NCI-H345 treated with DMSO at 0.1 percent for 48 hours (cell line): Measurements from ENCODE around the gene POPDC3.

Experiments used
- DNase-seq: peaks from one replicate; lab custom pipeline; 2025; ENCODE audit not compliant: unreplicated experiment; lab: John Stamatoyannopoulos, UW

The POPDC3 gene

GRCh38 chr6:105153676-105154075 lies 26.1 kb downstream of the POPDC3 start:
- DNase-seq: no peak

DNA sequence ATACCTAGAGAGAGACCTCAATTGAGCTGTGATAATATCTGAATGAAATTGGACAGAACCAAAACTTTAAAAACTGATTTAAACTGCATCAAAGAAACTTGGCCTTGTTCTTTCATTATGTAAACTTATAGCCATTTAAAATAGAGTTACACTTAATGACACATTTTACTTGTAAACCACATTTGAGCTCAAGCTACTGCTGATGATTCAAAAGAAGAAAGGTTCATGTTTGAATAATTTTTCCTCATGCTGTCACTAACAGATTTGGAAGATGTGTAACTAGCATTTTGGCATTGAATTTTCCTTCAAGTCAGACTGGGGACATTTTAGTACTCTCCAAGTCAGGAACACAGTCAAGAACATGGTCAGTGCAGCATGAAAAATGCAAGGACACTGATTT lies 26.9 kb downstream of the POPDC3 start:
- no peak for DNase-seq

DNA sequence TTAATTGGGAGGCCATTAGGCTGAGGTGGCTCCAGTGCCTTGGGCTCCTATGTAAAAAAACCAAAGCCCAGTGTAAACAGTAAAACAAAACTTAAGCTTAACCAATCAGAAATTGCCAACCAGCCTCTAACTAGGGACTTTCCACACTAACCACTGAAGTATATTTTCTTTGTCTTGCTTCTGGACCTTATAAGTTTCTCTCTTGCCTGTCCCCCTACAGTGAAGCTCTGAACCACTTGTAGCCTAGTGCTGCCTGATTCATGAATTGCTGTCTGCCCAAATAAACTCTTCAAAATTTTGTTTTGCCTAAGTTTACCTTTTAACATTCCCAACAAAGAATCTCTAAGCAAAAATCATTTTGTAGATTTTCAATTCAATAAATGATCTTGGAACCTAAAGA lies 28.2 kb downstream of the POPDC3 start:
- DNase-seq: no peak

- no peak for DNase-seq
Measured at GRCh38 chr6:105138141-105138540, 41.7 kb downstream of the POPDC3 start.

GRCh38 chr6:105137388-105137787 lies 42.4 kb downstream of the POPDC3 start:
- no peak for DNase-seq

GRCh38 chr6:105136431-105137350 lies 43.1 kb downstream of the POPDC3 start:
- DNase-seq: peak; percentile 56

DNA sequence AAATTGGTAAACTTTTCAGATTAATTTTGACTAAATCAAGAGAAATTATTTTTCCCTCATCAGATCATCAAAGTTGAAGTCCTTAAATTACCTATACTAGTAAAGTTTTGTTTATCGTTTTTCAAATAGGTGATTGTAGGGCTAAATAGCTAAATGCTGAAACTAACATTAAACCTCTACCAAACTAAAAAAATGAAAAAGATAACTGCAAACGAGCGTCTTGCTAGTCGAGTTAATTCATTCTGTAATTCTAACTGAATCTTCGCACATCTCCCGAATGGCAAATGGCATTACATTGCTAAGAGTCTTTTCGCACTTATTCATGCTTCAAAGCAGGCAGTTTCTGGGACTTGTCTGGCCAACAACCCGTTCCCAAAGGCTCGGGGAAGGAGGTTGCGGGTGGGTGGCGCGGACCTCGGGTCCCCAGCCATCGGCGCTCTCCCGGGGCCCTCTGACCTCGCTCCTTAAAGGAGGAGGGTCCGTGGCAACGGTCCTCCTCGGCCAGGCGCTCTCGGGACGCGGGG lies 43.8 kb downstream of the POPDC3 start:
- no peak for DNase-seq

GRCh38 chr6:105135056-105135455 lies 44.8 kb downstream of the POPDC3 start:
- no peak for DNase-seq

GRCh38 chr6:105122717-105123116 lies 57.1 kb downstream of the POPDC3 start:
- no peak for DNase-seq

GRCh38 chr6:105121981-105122380 lies 57.8 kb downstream of the POPDC3 start:
- peak; percentile 19 for DNase-seq

GRCh38 chr6:105120570-105120969 lies 59.2 kb downstream of the POPDC3 start:
- DNase-seq: no peak

GRCh38 chr6:105116150-105116549 lies 63.7 kb downstream of the POPDC3 start:
- no peak for DNase-seq

GRCh38 chr6:105113422-105113821 lies 66.4 kb downstream of the POPDC3 start:
- DNase-seq: no peak

GRCh38 chr6:105112577-105112976 lies 67.2 kb downstream of the POPDC3 start:
- no peak for DNase-seq

GRCh38 chr6:105111871-105112270 lies 67.9 kb downstream of the POPDC3 start:
- no peak for DNase-seq

DNA sequence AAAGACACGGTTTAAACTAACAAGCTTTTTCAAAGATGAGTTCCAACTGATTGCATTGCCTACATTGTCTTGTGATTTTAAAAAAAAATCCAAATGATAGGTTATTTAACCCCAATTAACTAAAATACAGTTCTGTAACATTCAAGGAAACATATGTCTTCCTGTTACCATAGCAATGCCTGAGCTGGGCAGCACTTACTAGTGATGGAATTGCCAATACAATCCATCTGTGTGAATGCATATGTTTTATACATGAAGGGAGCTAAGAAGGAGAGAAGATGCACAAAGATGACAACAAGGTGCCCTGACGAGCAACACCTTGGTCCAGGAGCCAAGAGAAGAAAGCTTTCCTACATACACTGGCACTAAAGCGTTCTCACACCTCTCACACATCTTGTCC lies 68.7 kb downstream of the POPDC3 start:
- no peak for DNase-seq

DNA sequence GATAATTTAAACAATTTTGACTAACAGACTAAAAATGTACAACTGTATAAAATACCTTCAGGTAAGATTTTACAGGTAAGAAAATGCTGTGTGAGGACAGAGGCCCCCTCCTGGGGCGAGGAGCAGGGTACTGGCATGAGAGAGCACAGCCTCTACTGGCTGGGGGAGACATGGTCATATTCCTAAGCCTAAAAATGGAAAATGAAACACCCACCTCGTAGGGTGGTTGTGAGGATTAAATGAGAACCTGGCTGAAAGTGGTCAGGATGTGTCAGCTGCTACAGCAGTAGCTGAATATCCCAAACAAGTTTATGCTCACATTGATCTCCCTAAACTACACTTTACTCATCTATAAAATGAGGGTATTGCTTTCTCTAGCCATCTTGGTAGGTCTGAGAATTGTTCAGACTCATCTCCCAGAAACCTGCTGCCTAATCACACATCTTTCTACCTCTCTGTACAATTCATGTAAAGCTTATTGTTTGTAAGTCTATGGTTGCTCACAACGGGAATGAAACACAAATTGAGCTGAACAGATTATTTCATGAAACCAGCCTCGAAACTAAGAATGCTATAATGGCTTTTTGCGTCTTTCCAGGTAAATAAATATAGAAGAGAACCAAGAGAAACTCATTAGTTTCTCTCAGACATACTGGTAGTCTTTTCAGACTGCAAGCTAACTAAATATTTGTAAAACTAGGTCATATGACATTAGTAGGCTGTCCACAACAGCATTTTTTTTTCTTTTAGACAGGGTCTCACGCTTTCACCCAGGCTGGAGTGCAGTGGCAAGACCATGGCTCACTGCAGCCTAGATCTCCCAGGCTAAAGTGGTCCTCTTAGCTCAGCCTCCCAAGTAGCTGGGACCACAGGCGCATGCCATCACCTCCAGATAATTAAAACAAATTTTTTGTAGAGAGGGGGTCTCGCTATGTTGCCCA lies 69.6 kb downstream of the POPDC3 start:
- DNase-seq: no peak

DNA sequence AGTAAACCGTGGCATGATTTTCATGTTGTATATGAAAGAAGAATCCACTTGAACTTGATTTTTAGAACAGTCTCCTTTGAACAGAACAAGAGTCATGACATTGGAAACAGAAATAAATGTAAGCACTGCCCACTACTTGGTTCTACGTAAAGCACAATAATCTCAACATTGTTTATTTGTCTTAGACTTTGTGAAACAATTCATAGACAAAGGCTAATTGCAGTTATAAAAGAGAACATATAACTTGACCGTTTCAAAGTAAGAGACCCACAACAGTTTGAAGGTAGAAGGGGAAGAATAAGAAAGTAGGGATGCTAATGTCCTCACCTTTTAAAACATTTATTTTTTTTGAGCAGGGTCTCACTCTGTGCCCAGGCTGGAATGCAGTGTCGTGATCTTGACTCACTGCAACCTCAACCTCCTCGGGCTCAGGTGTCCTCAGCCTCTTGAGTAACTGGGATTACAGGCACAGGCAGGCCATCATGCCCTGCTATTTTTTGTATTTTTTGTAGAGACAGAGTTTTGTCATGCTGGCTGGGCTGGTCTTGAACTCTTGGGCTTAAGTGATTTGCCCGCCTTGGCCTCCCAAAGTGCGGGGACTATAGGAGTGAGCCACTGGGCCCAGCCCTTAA lies 71.1 kb downstream of the POPDC3 start:
- no peak for DNase-seq
